Psoas muscle (tissue), 8 donors: ENCODE measurements around the gene PPOX. TPM values are rescaled to one million over a fixed set of nuclear protein-coding genes. Genes with fewer than 3 reads are reported as not detected.
A peak's percentile ranks its signal among the peaks of the same experiment; 100 is the strongest.

ENCODE experiments used
- ATAC-seq, 4 donors: fragments of 200-7000 bp; cut with Tn5 transposase; one replicate each; pipeline ENCODE4 v1.9.1; 2020; ENCODE audit warnings: moderate library complexity in 3 of 4, mild to moderate bottlenecking in 2 of 4
- DNase-seq, 2 donors: peaks; one replicate each; pipeline ENCODE4 v3.0.0-alpha.2; 2020
- H3K27ac ChIP-seq: fragments of 200-600 bp; one replicate; pipeline ENCODE4 v1.8.0; 2022
- H3K27me3 ChIP-seq, 3 donors: fragments of 200-600 bp in 1 of 3; one replicate each; pipeline versions ENCODE4 v1.6.1 to v1.8.0; 2013 to 2022; ENCODE audit warnings: low read length in 2 of 3, mild to moderate bottlenecking in 2 of 3, moderate library complexity in 1 of 3; ENCODE audit not compliant: insufficient read depth in 3 of 3
- H3K36me3 ChIP-seq, 2 donors: fragments of 200-600 bp in 1 of 2; one replicate each; pipeline versions ENCODE4 v1.6.1 to v1.8.0; 2013 to 2022; ENCODE audit warnings: low read depth in 1 of 2, mild to moderate bottlenecking in 1 of 2, moderate library complexity in 1 of 2; ENCODE audit not compliant: insufficient read depth in 1 of 2
- H3K4me1 ChIP-seq: fragments of 200-600 bp; one replicate; pipeline ENCODE4 v1.8.0; 2022
- H3K4me3 ChIP-seq: fragments of 200-600 bp; one replicate; pipeline ENCODE4 v1.8.0; 2022; ENCODE audit warnings: mild to moderate bottlenecking
- H3K9me3 ChIP-seq: fragments of 200-600 bp; one replicate; pipeline ENCODE4 v1.8.0; 2022
- CTCF ChIP-seq: fragments of 200-600 bp; IDR thresholded peaks from one replicate; pipeline ENCODE4 v1.8.0; 2022; ENCODE audit warnings: antibody characterized with exemption
- WGBS, 3 donors: extraction: QIAGEN DNeasy Blood & Tissue Kit; methylation state at CpG; one replicate each; pipeline versions ENCODE4 v1.1.6 to v1.1.7; 2013; 5-methylcytosine and 5-hydroxymethylcytosine counted together
- intact Hi-C, 2 donors: fragments of 100-400 bp; cut with DNase I; formaldehyde crosslinking; loops; one replicate each; pipeline versions ENCODE4 v1.11.0 to v1.14.2; 2022
- polyA plus RNA-seq, 3 donors: library from polyadenylated mRNA; stranded (reverse); fragments of 200-250 nt; gene quantifications; one replicate each; pipeline ENCODE4 v1.2.3, GENCODE V29; 2013
- total RNA-seq, 4 donors: library from RNA; stranded (reverse); fragmentation: NEBNext Ultra II Directional in 2 of 4; extraction: Animal tissue kit (Norgen Biotek cat#: 25700) in 2 of 4; gene quantifications; one replicate each; pipeline versions ENCODE4 v1.2.1 to v1.2.4, GENCODE V29; 2021 to 2023
- donor health status: healthy with polysubstance abuse.
- donor health status: DM: no; HTN: no; CAD: no; lungs with moderate emphysema.
- donor health status: Bipolar disorder and iron deficiency.
- donor health status: healthy.
- donor health status: DM: yes; HTN: yes; CAD: no.
- donor health status: DM: no; HTN: no; CAD: no.
- donor health status: DM: no; HTN: no; CAD: no.
- donor health status: DM: yes; HTN: yes; CAD: no.

The PPOX gene
- total and polyA plus RNA-seq, 7 donors, result 4.8 to 13.1 (median 7.4) TPM

- DNase-seq, result peak; percentile 45 to 79
- no peak for TF ChIP-seq CTCF
- H3K9me3 ChIP-seq, result no peaks in the 10 kb centered on the region
- peaks cover 17 to 53% of the 10 kb centered on the region in 2 donors for H3K36me3 ChIP-seq
- H3K27me3 ChIP-seq, result no peaks in the 10 kb centered on the region
- no peak within 1 kb of the TSS for H3K27ac ChIP-seq
- intact Hi-C loops, result no loop called here
- WGBS, 3 donors, result 68 to 77% (median 72%) methylated on average over 10 of the region's 10 CpGs
- ATAC-seq, result peak in 3 of 4 donors; percentile 28 to 48 (median 33)
- H3K4me3 ChIP-seq, result peak within 1 kb of the TSS; percentile 42
- H3K4me1 ChIP-seq, result no peaks in the 10 kb centered on the region
These were observed 48.9 kb downstream of the PPOX start, which contains the start of gene FCER1G for GRCh38 chr1:161215076-161215475. TSS of gene FCER1G (plus strand) at chr1:161215295. CDS start at chr1:161215322, 27 bp downstream.

- WGBS, 3 donors, result 45 to 51% (median 46%) methylated on average over 7 of the region's 7 CpGs
- Histone ChIP-seq H3K4me1 (no peaks in the 10 kb centered on the region), H3K27ac (no peak overlapping the region), H3K9me3 (no peaks in the 10 kb centered on the region), H3K27me3 (no peaks in the 10 kb centered on the region), H3K4me3 (peak overlapping the region; percentile 39), H3K36me3 (peaks cover 9 to 32% of the 10 kb centered on the region in 2 donors)
- intact Hi-C loops, result no loop called here
- no peak for TF ChIP-seq CTCF
- ATAC-seq (peak; percentile 26 to 61 (median 42)), DNase-seq (no peak)
These were observed 50.9 kb downstream of the PPOX start for GRCh38 chr1:161216945-161217712.

- 55 to 79% (median 65%) methylated on average over 6 of the region's 6 CpGs for WGBS, 3 donors
- peaks cover 9 to 25% of the 10 kb centered on the region in 2 donors for H3K36me3 ChIP-seq
- H3K4me1 ChIP-seq, result no peaks in the 10 kb centered on the region
- intact Hi-C loops, result no loop called here
- no peak overlapping the region for H3K27ac ChIP-seq
- no peaks in the 10 kb centered on the region for H3K9me3 ChIP-seq
- no peak for TF ChIP-seq CTCF
- ATAC-seq (peak in 1 of 4 donors; percentile 2), DNase-seq (no peak)
- H3K4me3 ChIP-seq, result no peak overlapping the region
- no peaks in the 10 kb centered on the region for H3K27me3 ChIP-seq
These were observed 51.6 kb downstream of the PPOX start for GRCh38 chr1:161217831-161218230.

- Histone ChIP-seq H3K27ac (no peak overlapping the region), H3K27me3 (no peaks in the 10 kb centered on the region), H3K4me3 (no peak overlapping the region), H3K36me3 (peaks cover 6 to 19% of the 10 kb centered on the region in 2 donors), H3K9me3 (no peaks in the 10 kb centered on the region), H3K4me1 (no peaks in the 10 kb centered on the region)
- DNase-seq (no peak), ATAC-seq (no peak)
- intact Hi-C loops, result no loop called here
- WGBS, 3 donors, result 71 to 74% (median 72%) methylated on average over 8 of the region's 8 CpGs
- no peak for TF ChIP-seq CTCF
These were observed 52.3 kb downstream of the PPOX start for GRCh38 chr1:161218301-161219077.
